NCI-H1417 treated with DMSO at 0.1 percent for 48 hours (cell line): ENCODE results near the gene SPRR4.

ENCODE experiments used
- DNase-seq: peaks from one replicate; lab custom pipeline; 2025; lab: John Stamatoyannopoulos, UW

The SPRR4 gene, protein sequence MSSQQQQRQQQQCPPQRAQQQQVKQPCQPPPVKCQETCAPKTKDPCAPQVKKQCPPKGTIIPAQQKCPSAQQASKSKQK

GRCh38 chr1:152970495-152970894 lies at the start of gene SPRR4:
SPRR4 (plus strand) TSS chr1:152970648; CDS start chr1:152971891, 1,243 bp downstream.
- no peak for DNase-seq

DNA sequence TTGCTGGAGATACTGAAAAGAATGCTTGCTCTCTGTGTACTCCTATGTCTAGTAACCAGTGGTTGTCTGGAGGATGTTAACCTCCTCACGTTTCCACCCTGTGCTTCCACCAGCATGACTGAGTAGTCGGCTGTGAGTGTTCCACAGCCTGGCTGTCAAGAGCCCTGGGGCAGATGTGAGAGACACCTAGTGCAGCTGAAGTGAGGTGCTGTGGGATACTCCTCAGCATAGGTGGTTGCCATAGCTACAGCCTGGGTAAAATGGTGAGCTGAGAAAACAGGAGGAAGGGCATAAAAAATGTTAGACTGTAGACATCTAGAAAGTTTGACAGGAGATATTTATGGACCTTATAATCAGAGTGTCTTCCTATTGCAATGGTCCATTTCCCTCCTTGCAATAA lies 46.3 kb upstream of the SPRR4 start:
- no peak for DNase-seq

- DNase-seq = no peak
Measured at GRCh38 chr1:152926091-152926490, 44.4 kb upstream of the SPRR4 start.

DNA sequence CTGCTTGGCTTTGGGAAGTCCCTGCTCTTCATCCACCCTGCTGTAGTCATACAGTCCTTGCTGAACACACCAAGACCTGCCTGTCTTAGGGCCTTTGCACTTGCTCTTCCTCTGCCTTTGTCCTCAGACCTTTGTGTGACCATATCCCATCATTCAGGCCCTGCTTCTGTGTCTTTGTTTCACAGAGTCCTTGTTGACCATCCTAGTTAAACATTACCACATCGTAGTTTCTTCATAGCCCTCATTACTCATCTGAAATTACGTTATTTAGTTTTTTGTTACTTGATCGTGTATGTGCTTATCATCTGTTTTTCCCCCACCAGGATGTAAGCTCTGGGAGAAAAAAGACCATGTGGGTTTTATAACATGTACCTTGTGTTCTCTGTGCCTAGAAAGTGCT lies 41.8 kb upstream of the SPRR4 start:
- DNase-seq = no peak

GRCh38 chr1:152932170-152932811 lies 38.2 kb upstream of the SPRR4 start:
- DNase-seq = no peak

GRCh38 chr1:152933196-152933595 lies 37.3 kb upstream of the SPRR4 start:
- DNase-seq = no peak

GRCh38 chr1:152940614-152941013 lies 29.8 kb upstream of the SPRR4 start:
- DNase-seq = no peak

GRCh38 chr1:152941037-152941711 lies 29.3 kb upstream of the SPRR4 start:
- DNase-seq = no peak

GRCh38 chr1:152942161-152942560 lies 28.3 kb upstream of the SPRR4 start:
- DNase-seq = no peak

GRCh38 chr1:152946248-152946647 lies 24.2 kb upstream of the SPRR4 start:
- DNase-seq = no peak

DNA sequence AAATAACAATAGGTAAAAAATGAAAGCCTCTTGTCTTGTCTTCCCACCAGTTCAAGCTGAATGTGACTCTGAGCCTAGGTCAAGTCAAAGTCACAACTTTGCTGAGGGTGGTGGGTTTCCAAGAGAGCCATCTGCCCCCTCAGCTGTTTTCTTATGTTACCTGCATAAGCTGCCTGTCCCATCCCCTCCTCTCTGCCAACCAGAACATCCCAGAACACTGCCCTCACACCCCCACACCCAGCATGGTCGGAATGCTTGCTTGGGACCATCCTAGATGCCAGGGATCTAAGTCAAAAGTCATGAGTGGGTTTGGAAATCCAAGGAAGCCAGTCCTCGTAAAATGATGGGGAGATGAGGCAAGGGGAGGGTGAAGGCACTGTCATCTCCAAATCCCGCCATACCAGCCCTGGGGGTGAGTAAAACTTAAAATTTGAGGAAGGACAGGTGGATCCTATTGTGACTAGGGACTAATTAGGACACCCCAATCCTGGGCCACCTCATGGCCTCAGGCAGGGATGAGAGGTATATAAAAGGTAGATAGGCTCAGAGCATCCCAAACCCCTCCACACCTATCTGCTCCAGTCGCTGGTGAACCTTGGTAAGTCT lies 23.7 kb upstream of the SPRR4 start, which contains the start of gene SPRR5:
Gene SPRR5 (plus strand): TSS at position 556 of the 606 bp plus-strand sequence. CDS start 1,349 bp downstream, outside the sequence.
- DNase-seq = no peak

DNA sequence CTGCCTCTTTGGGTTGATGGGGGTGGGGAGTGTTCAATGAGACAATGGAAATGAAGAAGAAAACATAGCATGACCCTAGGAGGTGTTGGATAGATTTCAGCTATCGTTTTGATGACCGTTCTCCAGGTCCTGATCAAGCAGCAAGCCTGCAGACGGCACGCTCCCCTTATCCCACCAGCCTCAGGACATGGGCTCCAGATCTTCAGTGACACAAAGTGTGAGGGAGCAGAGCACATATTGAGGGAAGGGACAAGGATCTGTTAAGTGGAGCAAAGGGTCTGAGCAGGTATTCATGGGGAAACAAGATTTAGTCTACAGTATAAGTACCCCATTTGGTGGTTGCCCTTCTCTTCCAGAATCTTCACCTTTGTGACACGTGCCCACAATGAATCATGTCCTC lies 18.7 kb upstream of the SPRR4 start:
- DNase-seq = no peak

DNA sequence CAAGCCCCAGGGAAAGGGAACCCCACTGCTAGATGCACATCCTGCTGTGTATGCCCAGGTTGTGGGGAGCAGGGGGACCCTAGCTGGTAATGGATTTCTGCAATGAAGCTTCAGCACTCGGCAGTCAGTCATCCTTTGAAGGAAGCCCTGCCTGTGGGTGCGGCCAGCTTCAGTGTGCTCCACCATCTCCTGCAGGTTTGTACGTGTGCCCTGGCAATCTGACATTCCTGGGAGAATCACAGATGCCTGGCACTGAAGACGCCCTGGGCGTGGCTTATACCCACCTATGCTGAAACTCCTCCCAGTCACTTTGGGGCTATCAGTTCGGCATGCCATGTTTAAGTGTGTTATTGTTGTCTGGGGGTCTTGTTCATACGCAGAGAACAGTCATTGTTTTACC lies 16.7 kb upstream of the SPRR4 start:
- no peak for DNase-seq

DNA sequence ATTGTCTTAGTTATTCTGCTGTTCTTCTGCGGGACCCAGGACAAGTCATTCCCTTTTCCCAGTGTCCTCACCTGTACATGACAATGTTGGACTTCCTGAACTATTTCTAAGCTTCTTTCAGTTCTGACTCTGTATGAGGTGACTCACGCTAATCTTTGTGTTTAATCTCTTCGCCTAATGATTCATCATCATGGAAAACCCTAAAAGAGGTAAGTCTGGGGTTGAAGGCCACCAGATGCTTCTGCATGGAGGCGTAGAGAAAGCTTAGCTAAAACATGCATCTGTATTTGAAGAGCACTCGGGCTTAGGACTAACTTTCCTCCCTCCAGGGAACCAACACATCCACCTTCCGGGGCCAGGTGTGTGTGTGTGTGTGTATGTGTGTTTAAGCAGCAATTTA lies 16.0 kb upstream of the SPRR4 start:
- DNase-seq = no peak

DNA sequence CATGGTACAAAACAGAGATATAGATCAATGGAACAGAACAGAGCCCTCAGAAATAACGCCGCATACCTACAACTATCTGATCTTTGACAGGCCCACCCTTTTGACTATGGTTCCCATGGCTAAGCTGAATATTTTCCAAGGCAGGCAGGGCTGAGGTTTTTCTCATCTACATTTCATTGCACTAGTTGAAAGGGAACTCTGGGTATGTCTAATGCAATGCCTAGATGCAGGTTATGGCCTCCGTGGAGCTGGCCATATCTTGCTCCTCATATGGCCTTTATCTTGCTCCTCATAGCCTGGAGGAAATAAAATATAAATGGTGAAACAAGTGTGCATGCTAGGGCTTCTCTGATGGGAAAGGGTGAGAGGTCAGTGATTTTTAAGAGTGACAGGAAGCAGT lies 12.9 kb upstream of the SPRR4 start:
- no peak for DNase-seq

DNA sequence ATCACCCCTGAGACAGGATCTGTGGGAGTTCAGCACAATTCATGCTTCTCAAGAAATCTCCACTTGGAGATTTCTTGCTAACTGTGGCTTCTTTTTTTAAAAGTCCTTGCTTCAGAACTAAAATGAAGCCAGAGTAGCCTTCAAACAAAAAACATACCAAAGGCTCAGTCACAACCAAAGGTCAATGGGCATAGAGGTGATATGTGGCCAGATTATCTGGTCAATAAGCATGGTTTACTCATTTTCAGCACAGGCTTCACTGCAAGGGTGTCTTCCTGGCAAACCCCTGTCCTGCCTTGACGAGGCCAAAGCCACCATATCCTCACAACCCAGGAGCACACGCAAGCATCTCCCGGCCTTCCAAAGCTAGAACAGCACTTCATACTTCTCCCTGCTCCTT lies 11.2 kb upstream of the SPRR4 start:
- no peak for DNase-seq

- DNase-seq = no peak
Measured at GRCh38 chr1:152959801-152960451, 10.5 kb upstream of the SPRR4 start.

DNA sequence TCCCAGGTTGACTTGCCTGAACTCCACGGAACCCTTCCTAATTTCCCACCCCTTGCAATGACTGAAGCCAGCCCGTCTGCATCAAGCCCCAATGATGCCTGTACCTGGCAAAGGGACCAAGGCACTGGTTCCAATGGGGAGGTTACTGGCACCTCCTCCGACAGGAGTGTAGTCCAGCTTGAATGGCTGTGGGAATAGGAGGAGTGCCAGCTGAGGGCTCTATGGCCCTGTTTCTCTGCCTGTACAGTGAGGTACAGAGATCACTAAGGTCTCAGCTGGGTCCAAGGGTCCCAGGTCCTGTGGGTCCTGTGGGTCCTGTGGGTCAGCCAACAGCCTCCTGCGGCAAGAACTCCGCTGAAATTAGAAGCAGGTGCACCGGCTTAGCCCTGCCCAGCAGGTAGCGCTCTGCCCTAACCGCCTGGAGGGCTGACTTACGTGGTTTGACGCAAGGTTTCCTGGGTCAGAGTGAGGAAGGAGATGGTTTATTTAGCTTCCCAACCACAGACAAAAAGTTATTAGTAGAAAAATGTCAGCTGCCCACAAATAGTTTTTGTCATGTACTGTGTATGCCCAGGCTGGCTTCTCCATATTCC lies 9.9 kb upstream of the SPRR4 start:
- no peak for DNase-seq

DNA sequence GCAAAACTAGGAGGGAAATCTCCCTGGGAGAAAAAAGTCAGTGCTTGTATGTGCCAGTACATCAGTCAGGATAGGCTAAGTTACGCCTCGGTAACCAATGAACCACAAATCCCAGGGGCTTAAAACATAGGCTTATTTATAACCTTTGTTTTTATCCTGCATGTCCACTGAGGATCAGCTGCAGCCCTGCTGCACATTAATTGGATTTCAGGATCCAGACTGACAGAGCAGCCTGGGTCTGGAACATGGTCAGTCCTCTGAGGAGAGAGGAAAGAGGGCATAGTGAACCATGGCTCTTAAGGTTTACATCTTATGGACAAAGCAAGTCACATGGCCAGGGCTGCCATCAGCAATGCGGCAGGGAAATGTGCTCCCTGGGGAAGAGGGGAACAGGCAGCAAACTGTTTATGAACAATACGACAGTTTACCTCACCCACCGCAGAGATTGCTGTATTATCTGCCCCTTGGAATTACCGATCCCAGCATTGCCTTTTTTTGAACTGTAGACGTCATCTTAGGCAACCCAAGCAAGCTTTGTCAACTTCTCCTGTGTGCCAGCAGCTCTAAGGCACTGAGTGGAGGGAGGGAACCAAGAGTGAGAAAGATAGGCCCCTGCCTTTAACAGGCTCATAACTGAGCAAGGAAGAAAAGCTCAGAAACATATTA lies 9.1 kb upstream of the SPRR4 start:
- DNase-seq = no peak

DNA sequence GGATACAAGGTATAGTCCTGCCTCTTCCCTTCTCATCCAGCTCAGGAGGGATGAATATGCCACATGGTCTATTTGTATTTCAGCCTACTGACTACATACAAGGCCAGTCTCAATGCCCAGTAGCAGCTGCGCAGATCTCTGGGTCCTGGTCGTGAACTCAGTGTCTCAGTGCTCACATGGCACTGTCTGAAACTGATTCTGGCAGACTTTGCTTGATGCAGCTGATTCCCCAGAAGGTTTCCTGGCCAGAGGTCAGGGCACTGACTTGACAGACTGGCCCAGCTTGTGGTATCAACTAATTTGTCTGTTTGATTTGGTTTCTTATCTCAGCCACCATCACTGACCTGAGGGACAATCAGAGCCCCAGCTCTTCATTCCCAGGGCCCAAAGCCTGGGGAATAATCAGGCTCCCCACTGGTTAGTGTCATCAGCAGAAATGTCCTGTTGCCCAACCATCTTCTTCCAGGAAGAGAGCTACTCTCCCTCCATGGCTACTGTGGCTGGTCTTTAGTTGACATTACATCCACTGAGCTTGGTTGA lies 7.5 kb upstream of the SPRR4 start:
- DNase-seq = no peak

- no peak for DNase-seq
Measured at GRCh38 chr1:152964536-152964935, 5.9 kb upstream of the SPRR4 start.
